HG02885 (cell line): ENCODE data around the gene ANKH.
"Not testable (repeated sequence)": the region's sequence is repeated elsewhere in the genome, so short reads cannot be mapped to it uniquely, and the experiment has no call there.

Source experiments
- ATAC-seq: cut with Tn5 transposase; IDR thresholded peaks from one replicate; pipeline ENCODE4 v1.9.1; 2021; ENCODE audit warnings: mild to moderate bottlenecking; ENCODE audit not compliant: unreplicated experiment, poor library complexity

ANKH gene

GRCh38 chr5:14890846-14891245, 19.3 kb upstream of the ANKH start:
- ATAC-seq: no peak

GRCh38 chr5:14884062-14884612, 12.6 kb upstream of the ANKH start:
- ATAC-seq: no peak

- ATAC-seq: no peak
Observed at GRCh38 chr5:14882658-14883580, 11.3 kb upstream of the ANKH start.

- no peak for ATAC-seq
Observed at GRCh38 chr5:14881826-14882225, 10.2 kb upstream of the ANKH start.

- no peak for ATAC-seq
Observed at GRCh38 chr5:14880688-14881087, 9.1 kb upstream of the ANKH start.

GRCh38 chr5:14879937-14880589, 8.5 kb upstream of the ANKH start:
- no peak for ATAC-seq

- ATAC-seq: no peak
Observed at GRCh38 chr5:14879393-14879792, 7.8 kb upstream of the ANKH start.

- not testable (repeated sequence) for ATAC-seq
Observed at GRCh38 chr5:14878192-14878591, 6.6 kb upstream of the ANKH start.

- no peak for ATAC-seq
Observed at GRCh38 chr5:14876095-14876494, 4.5 kb upstream of the ANKH start.

GRCh38 chr5:14873790-14874189, 2.2 kb upstream of the ANKH start:
- ATAC-seq: no peak

- no peak for ATAC-seq
Observed at GRCh38 chr5:14873093-14873492, 1.5 kb upstream of the ANKH start.

- peak; percentile 49 for ATAC-seq
Observed at GRCh38 chr5:14872070-14872989, 752 bp upstream of the ANKH start.

GRCh38 chr5:14870337-14871213, 1.0 kb downstream of the ANKH start:
- no peak for ATAC-seq

GRCh38 chr5:14869668-14870164, 1.9 kb downstream of the ANKH start:
- no peak for ATAC-seq

GRCh38 chr5:14869233-14869632, 2.3 kb downstream of the ANKH start:
- no peak for ATAC-seq

- no peak for ATAC-seq
Observed at GRCh38 chr5:14868771-14869170, 2.8 kb downstream of the ANKH start.

GRCh38 chr5:14864181-14864812, 7.3 kb downstream of the ANKH start:
- no peak for ATAC-seq

GRCh38 chr5:14863105-14863504, 8.5 kb downstream of the ANKH start:
- no peak for ATAC-seq
